Astrocyte (in vitro differentiated cells and primary cell): ENCODE results near the gene TXNL4A. TPM values are rescaled to one million over a fixed set of nuclear protein-coding genes. Genes with fewer than 3 reads are reported as not detected.

Experiments
- DNase-seq: peaks from one replicate; pipeline ENCODE4 v3.0.0-alpha.2; 2010; ENCODE audit warnings: low read depth
- FAIRE-seq: peaks from 2 replicates; lab custom pipeline; 2011; peaks lifted over from hg19 to GRCh38; lab: Jason Lieb, UNC
- H2AFZ ChIP-seq: 2 replicates; pipeline ENCODE4 v1.6.0; 2012; ENCODE audit warnings: low read depth, low read length, inconsistent platforms
- H3K27ac ChIP-seq: 2 replicates; pipeline ENCODE4 v1.5.1; 2011; ENCODE audit warnings: low read depth, low read length, inconsistent platforms
- H3K27me3 ChIP-seq: 2 replicates; pipeline ENCODE4 v1.6.0; 2011; ENCODE audit warnings: low read length, inconsistent platforms; ENCODE audit not compliant: insufficient read depth
- H3K36me3 ChIP-seq: 2 replicates; pipeline ENCODE4 v1.5.1; 2011; ENCODE audit warnings: low read length, inconsistent platforms; ENCODE audit not compliant: insufficient read depth
- H3K4me1 ChIP-seq: 2 replicates; pipeline ENCODE4 v1.5.1; 2011; ENCODE audit warnings: low read length, inconsistent platforms; ENCODE audit not compliant: insufficient read depth
- H3K4me2 ChIP-seq: 2 replicates; pipeline ENCODE4 v1.6.0; 2012; ENCODE audit warnings: low read length, inconsistent platforms
- H3K4me3 ChIP-seq: 2 replicates; pipeline ENCODE4 v1.5.1; 2011; ENCODE audit warnings: low read depth, mild to moderate bottlenecking, low read length, inconsistent platforms; ENCODE audit not compliant: insufficient read depth
- H3K79me2 ChIP-seq: 2 replicates; pipeline ENCODE4 v1.6.0; 2012; ENCODE audit warnings: mild to moderate bottlenecking, low read length, inconsistent platforms; ENCODE audit not compliant: insufficient read depth
- H3K9ac ChIP-seq: 2 replicates; pipeline ENCODE4 v1.6.0; 2012; ENCODE audit warnings: mild to moderate bottlenecking, low read length, inconsistent platforms
- H3K9me3 ChIP-seq: 2 replicates; pipeline ENCODE4 v1.5.1; 2012; ENCODE audit warnings: low read depth, mild to moderate bottlenecking, low read length, inconsistent platforms; ENCODE audit not compliant: insufficient read depth
- H4K20me1 ChIP-seq: 2 replicates; pipeline ENCODE4 v1.6.0; 2012; ENCODE audit warnings: low read length, inconsistent platforms; ENCODE audit not compliant: insufficient read depth
- H3K27ac Mint-ChIP-seq: one replicate; pipeline ENCODE4 v1.8.0; 2021; ENCODE audit warnings: mild to moderate bottlenecking, mixed read lengths; ENCODE audit not compliant: unreplicated experiment
- H3K27me3 Mint-ChIP-seq: one replicate; pipeline ENCODE4 v1.8.0; 2021; ENCODE audit warnings: low read depth, mixed read lengths; ENCODE audit not compliant: unreplicated experiment
- H3K36me3 Mint-ChIP-seq: one replicate; pipeline ENCODE4 v1.8.0; 2021; ENCODE audit warnings: low read depth, mixed read lengths; ENCODE audit not compliant: unreplicated experiment
- H3K4me1 Mint-ChIP-seq: one replicate; pipeline ENCODE4 v1.8.0; 2021; ENCODE audit warnings: low read depth, mixed read lengths; ENCODE audit not compliant: unreplicated experiment
- H3K4me3 Mint-ChIP-seq: one replicate; pipeline ENCODE4 v1.8.0; 2021; ENCODE audit warnings: mild to moderate bottlenecking, moderate library complexity, mixed read lengths; ENCODE audit not compliant: unreplicated experiment
- H3K9me3 Mint-ChIP-seq: one replicate; pipeline ENCODE4 v1.8.0; 2021; ENCODE audit warnings: mild to moderate bottlenecking, mixed read lengths; ENCODE audit not compliant: unreplicated experiment
- CTCF ChIP-seq: IDR thresholded peaks from 2 replicates; pipeline ENCODE4 v1.5.1; 2011; ENCODE audit warnings: low read depth, mild to moderate bottlenecking, inconsistent platforms, low read length, moderate library complexity; ENCODE audit not compliant: insufficient read depth
- EZH2 ChIP-seq: IDR thresholded peaks from 2 replicates; pipeline ENCODE4 v1.6.1; 2012; ENCODE audit warnings: mild to moderate bottlenecking, low read length, inconsistent platforms; ENCODE audit not compliant: insufficient read depth
- total RNA-seq: library from RNA; stranded (reverse); gene quantifications from 2 replicates; pipeline ENCODE4 v1.2.1, GENCODE V29; 2021

Gene TXNL4A
- total RNA-seq, 1 donor from 2014 or later = 135 TPM

GRCh38 chr18:79926306-79926705 is 62.1 kb downstream of the TXNL4A start:
- Histone ChIP-seq H3K4me3 (no peak overlapping the region), H3K27me3 (no peaks in the 10 kb centered on the region), H3K4me2 (no peak overlapping the region), H3K79me2 (peaks cover 37% of the 10 kb centered on the region), H3K9me3 (peaks cover 6% of the 10 kb centered on the region), H3K36me3 (no peaks in the 10 kb centered on the region), H3K4me1 (no peaks in the 10 kb centered on the region), H4K20me1 (peaks cover 64% of the 10 kb centered on the region), H3K27ac (no peak overlapping the region), H2AFZ (no peak overlapping the region), H3K9ac (no peak overlapping the region)
- H3K4me3 Mint-ChIP-seq = no peak overlapping the region
- DNase-seq (no peak), FAIRE-seq (no peak)
- H3K4me1 Mint-ChIP-seq = no peaks in the 10 kb centered on the region
- H3K36me3 Mint-ChIP-seq = peaks cover 48% of the 10 kb centered on the region
- H3K27me3 Mint-ChIP-seq = no peaks in the 10 kb centered on the region
- peaks cover 20% of the 10 kb centered on the region for H3K9me3 Mint-ChIP-seq
- no peak for TF ChIP-seq EZH2
- TF ChIP-seq CTCF = no peak
- no peak overlapping the region for H3K27ac Mint-ChIP-seq

DNA sequence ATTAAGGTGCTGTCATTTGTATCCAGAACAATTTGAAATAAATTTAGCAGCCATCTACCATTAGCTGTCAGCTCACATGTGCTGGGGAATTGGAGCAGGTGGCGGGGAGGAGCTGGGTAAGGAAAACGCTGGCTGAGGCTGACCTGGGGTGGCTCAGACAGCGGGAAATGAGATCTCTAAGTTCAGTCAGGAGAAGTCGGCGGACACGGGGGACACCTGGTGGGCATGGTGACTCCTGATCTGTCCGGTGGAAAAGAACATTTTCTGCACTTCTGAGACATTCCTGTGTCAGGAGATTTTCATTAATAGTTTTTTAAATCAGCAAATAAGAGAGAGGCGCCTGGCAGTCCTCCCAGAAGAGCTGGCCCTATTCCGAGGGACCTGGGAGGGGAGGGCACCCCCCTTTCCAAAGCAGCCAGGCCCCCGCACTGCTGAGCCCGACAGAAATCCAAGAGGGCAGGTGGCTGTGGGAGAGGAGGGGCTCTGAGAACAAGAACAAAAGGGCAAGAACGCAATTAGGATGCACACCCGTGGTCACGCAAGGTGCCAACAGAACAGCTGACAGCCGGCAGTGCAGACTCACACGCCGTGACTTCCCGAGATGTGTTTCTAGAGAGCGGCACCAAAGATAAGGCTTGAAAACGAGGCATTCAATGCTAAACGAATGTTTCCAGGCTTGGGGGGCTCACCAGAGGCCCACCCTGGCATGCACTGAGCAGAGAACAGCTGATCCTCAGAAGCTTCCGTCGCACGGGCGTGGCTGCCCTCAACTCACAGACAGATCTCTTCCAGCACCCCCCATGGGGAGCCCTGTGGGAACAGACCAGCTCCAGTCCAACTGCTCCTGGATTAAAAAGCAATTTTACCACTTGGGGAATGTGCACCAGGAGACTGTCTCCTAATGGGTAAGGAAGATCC is 63.3 kb downstream of the TXNL4A start:
- Histone ChIP-seq H4K20me1 (peaks cover 62% of the 10 kb centered on the region), H3K79me2 (peaks cover 27% of the 10 kb centered on the region), H3K4me2 (no peak overlapping the region), H2AFZ (no peak overlapping the region), H3K27me3 (no peaks in the 10 kb centered on the region), H3K27ac (no peak overlapping the region), H3K4me1 (no peaks in the 10 kb centered on the region), H3K9ac (no peak overlapping the region), H3K9me3 (peaks cover 6% of the 10 kb centered on the region), H3K36me3 (no peaks in the 10 kb centered on the region), H3K4me3 (no peak overlapping the region)
- Mint-ChIP-seq H3K27me3 (no peaks in the 10 kb centered on the region), H3K4me1 (no peaks in the 10 kb centered on the region), H3K4me3 (no peak overlapping the region), H3K9me3 (peaks cover 16% of the 10 kb centered on the region), H3K36me3 (peaks cover 46% of the 10 kb centered on the region), H3K27ac (no peak overlapping the region)
- TF ChIP-seq CTCF = no peak
- TF ChIP-seq EZH2 = no peak
- FAIRE-seq = no peak
- no peak for DNase-seq
